WI38 (cell line): ENCODE data around the gene LCN10.
"Not testable (repeated sequence)": the region's sequence is repeated elsewhere in the genome, so short reads cannot be mapped to it uniquely, and the experiment has no call there.

ENCODE experiments used
- H3K4me3 ChIP-seq: 2 replicates; pipeline ENCODE4 v1.5.1; 2011; ENCODE audit warnings: low read depth, mild to moderate bottlenecking, control low read depth, low read length
- CTCF ChIP-seq: IDR thresholded peaks from 2 replicates; pipeline ENCODE4 v1.5.1; 2012; ENCODE audit warnings: low read depth, mild to moderate bottlenecking, control low read depth, low read length

Gene LCN10

GRCh38 chr9:136709454-136710109 lies 33.2 kb downstream of the LCN10 start:
- H3K4me3 ChIP-seq = no peak overlapping the region
- no peak for TF ChIP-seq CTCF

- no peak overlapping the region for H3K4me3 ChIP-seq
- TF ChIP-seq CTCF = no peak
These were observed 34.8 kb downstream of the LCN10 start for GRCh38 chr9:136707849-136708517.

- no peak overlapping the region for H3K4me3 ChIP-seq
- TF ChIP-seq CTCF = no peak
These were observed 35.7 kb downstream of the LCN10 start for GRCh38 chr9:136707011-136707410.

GRCh38 chr9:136705564-136705963 lies 37.2 kb downstream of the LCN10 start:
- no peak overlapping the region for H3K4me3 ChIP-seq
- no peak for TF ChIP-seq CTCF

- not testable (repeated sequence) for H3K4me3 ChIP-seq
These were observed 38.0 kb downstream of the LCN10 start for GRCh38 chr9:136704741-136705140.

GRCh38 chr9:136703276-136703860 lies 39.4 kb downstream of the LCN10 start:
- no peak overlapping the region for H3K4me3 ChIP-seq
- TF ChIP-seq CTCF = no peak

- no peak overlapping the region for H3K4me3 ChIP-seq
- no peak for TF ChIP-seq CTCF
These were observed 41.1 kb downstream of the LCN10 start for GRCh38 chr9:136701668-136702053.
